Suprapubic skin (tissue), 4 donors: Measurements from ENCODE around the gene LHPP.

Source experiments
- CTCF ChIP-seq, 2 donors: fragments of 200-600 bp in 1 of 2; fragments of 450-650 bp in 1 of 2; sonication (generic) in 1 of 2; IDR thresholded peaks; one replicate each; pipeline ENCODE4 v1.5.1; 2016 to 2019; ENCODE audit warnings: antibody characterized with exemption in 2 of 2, mild to moderate bottlenecking in 1 of 2, moderate library complexity in 1 of 2
- POLR2A ChIP-seq, 2 donors: fragments of 450-650 bp; IDR thresholded peaks; one replicate each; pipeline ENCODE4 v1.6.1; 2017; ENCODE audit warnings: antibody characterized with exemption in 2 of 2, mild to moderate bottlenecking in 2 of 2, moderate library complexity in 2 of 2
- POLR2AphosphoS5 ChIP-seq, 3 donors: sonication (generic); formaldehyde crosslinking; IDR thresholded peaks; one replicate each; pipeline ENCODE4 v1.6.1; 2017; ENCODE audit warnings: antibody characterized with exemption in 3 of 3

- TF ChIP-seq POLR2A (IDR thresholded peaks at IDR 0.05) (no peak), CTCF (IDR thresholded peaks at IDR 0.05) (no peak), POLR2AphosphoS5 (IDR thresholded peaks at IDR 0.05) (peak in 1 of 3 donors; percentile 50)
Observed at GRCh38 chr10:124653811-124654651, 192.4 kb downstream of the LHPP start.
